GM19099 (cell line): ENCODE data around the gene PDE6A.

Experiments
- POLR2A ChIP-seq: IDR thresholded peaks from 3 replicates; pipeline ENCODE4 v1.6.1; 2011; ENCODE audit warnings: low read depth; ENCODE audit not compliant: insufficient read length; ENCODE audit errors: extremely low read depth

The PDE6A gene

GRCh38 chr5:149869411-149869821 is 75.2 kb downstream of the PDE6A start:
- no peak for TF ChIP-seq POLR2A

- TF ChIP-seq POLR2A = no peak
These were observed 78.8 kb downstream of the PDE6A start for GRCh38 chr5:149865746-149866145.

- no peak for TF ChIP-seq POLR2A
These were observed 80.8 kb downstream of the PDE6A start for GRCh38 chr5:149863830-149864229.

GRCh38 chr5:149863176-149863575 is 81.4 kb downstream of the PDE6A start:
- TF ChIP-seq POLR2A = no peak

- TF ChIP-seq POLR2A = no peak
These were observed 83.7 kb downstream of the PDE6A start for GRCh38 chr5:149860801-149861322.

GRCh38 chr5:149859746-149860145 is 84.8 kb downstream of the PDE6A start:
- no peak for TF ChIP-seq POLR2A

- TF ChIP-seq POLR2A = no peak
These were observed 87.1 kb downstream of the PDE6A start for GRCh38 chr5:149857499-149857898.

- TF ChIP-seq POLR2A = no peak
These were observed 89.2 kb downstream of the PDE6A start for GRCh38 chr5:149855366-149855765.

GRCh38 chr5:149854866-149855265 is 89.7 kb downstream of the PDE6A start:
- TF ChIP-seq POLR2A = no peak

GRCh38 chr5:149853701-149854100 is 90.9 kb downstream of the PDE6A start:
- no peak for TF ChIP-seq POLR2A

- no peak for TF ChIP-seq POLR2A
These were observed 91.3 kb downstream of the PDE6A start for GRCh38 chr5:149853331-149853648.

- no peak for TF ChIP-seq POLR2A
These were observed 91.8 kb downstream of the PDE6A start for GRCh38 chr5:149852641-149853330.

- no peak for TF ChIP-seq POLR2A
These were observed 93.4 kb downstream of the PDE6A start for GRCh38 chr5:149851211-149851610.

- no peak for TF ChIP-seq POLR2A
These were observed 94.4 kb downstream of the PDE6A start for GRCh38 chr5:149849966-149850910.

GRCh38 chr5:149849280-149849965 is 95.2 kb downstream of the PDE6A start:
- no peak for TF ChIP-seq POLR2A
